H7 (cell line): ENCODE data around the gene SLC19A3. TPM values are rescaled to one million over a fixed set of nuclear protein-coding genes. Genes with fewer than 3 reads are reported as not detected.

Experiments used
- DNase-seq: peaks from one replicate; pipeline ENCODE4 v3.0.0; 2012
- H3K27me3 ChIP-seq: 2 replicates; pipeline ENCODE4 v1.6.0; 2011; ENCODE audit warnings: mild to moderate bottlenecking, low read length; ENCODE audit not compliant: control insufficient read depth, insufficient read depth
- H3K36me3 ChIP-seq: replicated peaks from 2 replicates; pipeline ENCODE4 v1.5.1; 2011; ENCODE audit warnings: low read length; ENCODE audit not compliant: control insufficient read depth, insufficient read depth
- H3K4me3 ChIP-seq: 2 replicates; pipeline ENCODE4 v1.5.1; 2011; ENCODE audit warnings: low read depth, mild to moderate bottlenecking, control low read depth, low read length, moderate library complexity; ENCODE audit not compliant: insufficient read depth
- total RNA-seq: library from RNA; depleted of rRNA; stranded (reverse); fragments of >200 nt; shearing (Covaris generic); gene quantifications from 2 replicates; pipeline ENCODE4 v1.2.3, GENCODE V29; 2014

The SLC19A3 gene
- total RNA-seq, 1 experiment from 2014 or later, result 1.7 TPM

GRCh38 chr2:227720680-227721079 lies 2.9 kb upstream of the SLC19A3 start:
- Histone ChIP-seq H3K27me3 (peaks cover 4% of the 10 kb centered on the region; the same call in 1 of the 2 replicates), H3K36me3 (no peaks in the 10 kb centered on the region)
- no peak for DNase-seq

GRCh38 chr2:227719641-227720040 lies 1.8 kb upstream of the SLC19A3 start:
- no peak for DNase-seq
- Histone ChIP-seq H3K27me3 (peaks cover 4% of the 10 kb centered on the region; the same call in 1 of the 2 replicates), H3K36me3 (no peaks in the 10 kb centered on the region)

More at GRCh38 chr2:227720680-227721079, 2.9 kb upstream of the SLC19A3 start:
- no peak overlapping the region for H3K4me3 ChIP-seq

GRCh38 chr2:227716501-227716900 lies 1.3 kb downstream of the SLC19A3 start:
- no peak for DNase-seq

More at GRCh38 chr2:227719641-227720040, 1.8 kb upstream of the SLC19A3 start:
- no peak overlapping the region for H3K4me3 ChIP-seq

GRCh38 chr2:227713291-227713690 lies 4.5 kb downstream of the SLC19A3 start:
- no peak for DNase-seq
- peaks cover 4% of the 10 kb centered on the region; the same call in 1 of the 2 replicates for H3K27me3 ChIP-seq

More at GRCh38 chr2:227716501-227716900, 1.3 kb downstream of the SLC19A3 start:
- H3K4me3 ChIP-seq, result no peak overlapping the region
- H3K27me3 ChIP-seq, result peaks cover 4% of the 10 kb centered on the region; the same call in 1 of the 2 replicates
- H3K36me3 ChIP-seq, result no peaks in the 10 kb centered on the region

DNA sequence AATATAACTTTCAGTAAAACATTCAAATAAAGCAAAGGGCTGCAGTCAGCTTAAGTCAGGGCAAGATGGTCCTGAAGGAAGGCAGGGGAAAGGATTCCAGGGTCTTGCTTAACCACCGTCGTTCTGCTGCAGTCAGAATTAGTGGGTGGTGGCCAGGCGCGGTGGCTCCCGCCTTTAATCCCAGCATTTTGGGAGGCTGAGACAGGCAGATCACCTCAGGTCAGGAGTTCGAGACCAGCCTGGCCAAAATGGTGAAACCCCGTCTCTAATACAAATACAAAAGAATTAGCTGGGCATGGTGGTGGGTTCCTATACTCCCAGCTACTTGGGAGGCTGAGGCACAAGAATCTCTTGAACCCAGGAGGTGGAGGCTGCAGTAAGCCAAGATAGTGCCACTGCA lies 6.8 kb downstream of the SLC19A3 start:
- DNase-seq, result no peak
- Histone ChIP-seq H3K27me3 (no peaks in the 10 kb centered on the region), H3K36me3 (no peaks in the 10 kb centered on the region), H3K4me3 (no peak overlapping the region)

More at GRCh38 chr2:227713291-227713690, 4.5 kb downstream of the SLC19A3 start:
- Histone ChIP-seq H3K4me3 (no peak overlapping the region), H3K36me3 (no peaks in the 10 kb centered on the region)

- Histone ChIP-seq H3K36me3 (no peaks in the 10 kb centered on the region), H3K4me3 (no peak overlapping the region), H3K27me3 (no peaks in the 10 kb centered on the region)
- no peak for DNase-seq
Measured at GRCh38 chr2:227707390-227707789, 10.4 kb downstream of the SLC19A3 start.

DNA sequence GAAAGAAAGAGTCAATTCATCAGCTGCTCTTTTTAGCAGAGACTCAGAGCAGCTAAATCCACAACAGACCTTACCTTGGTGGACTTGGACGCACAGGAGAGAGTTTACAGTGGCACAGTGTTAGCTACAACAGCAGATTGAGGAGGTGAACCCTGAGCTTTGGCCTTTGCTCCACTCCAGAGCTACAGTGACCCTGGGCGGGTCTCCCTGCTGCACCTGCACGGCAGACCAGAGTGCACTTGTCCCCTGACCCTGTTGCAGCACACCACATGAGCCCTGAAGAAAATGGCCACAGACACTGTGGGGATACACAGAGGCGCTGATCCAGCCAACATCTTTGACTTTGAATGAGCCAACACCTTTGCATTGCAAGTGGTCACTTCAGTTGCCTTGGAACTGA lies 11.0 kb downstream of the SLC19A3 start:
- no peaks in the 10 kb centered on the region for H3K36me3 ChIP-seq
- DNase-seq, result no peak
- H3K27me3 ChIP-seq, result no peaks in the 10 kb centered on the region
- no peak overlapping the region for H3K4me3 ChIP-seq

GRCh38 chr2:227703961-227704360 lies 13.9 kb downstream of the SLC19A3 start:
- Histone ChIP-seq H3K36me3 (no peaks in the 10 kb centered on the region; the same call in 1 of the 2 replicates), H3K27me3 (no peaks in the 10 kb centered on the region), H3K4me3 (no peak overlapping the region)
- DNase-seq, result no peak

GRCh38 chr2:227703280-227703732 lies 14.5 kb downstream of the SLC19A3 start:
- Histone ChIP-seq H3K27me3 (no peaks in the 10 kb centered on the region), H3K36me3 (no peaks in the 10 kb centered on the region; the same call in 1 of the 2 replicates), H3K4me3 (no peak overlapping the region)
- no peak for DNase-seq

DNA sequence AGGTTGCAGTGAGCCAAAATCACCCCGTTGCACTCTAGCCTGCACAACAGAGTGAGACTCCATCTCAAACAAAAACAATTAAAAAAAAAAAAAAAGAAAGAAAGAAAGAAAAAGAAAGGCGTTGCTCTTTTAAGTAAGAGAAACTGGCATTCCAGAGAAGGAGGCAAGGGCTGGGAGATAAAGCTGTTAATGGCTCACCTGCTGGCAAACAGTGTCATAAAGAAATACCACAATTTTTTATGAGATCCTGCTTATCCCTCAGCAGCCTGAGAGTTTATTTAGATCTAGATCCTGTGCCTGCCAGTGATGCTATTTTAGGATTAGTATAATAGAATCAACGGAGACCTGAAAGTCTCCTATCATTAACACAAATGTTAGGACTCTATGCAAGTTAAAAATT lies 16.3 kb downstream of the SLC19A3 start:
- no peak for DNase-seq
- no peaks in the 10 kb centered on the region for H3K27me3 ChIP-seq
- no peaks in the 10 kb centered on the region; the same call in 1 of the 2 replicates for H3K36me3 ChIP-seq
- H3K4me3 ChIP-seq, result no peak overlapping the region

DNA sequence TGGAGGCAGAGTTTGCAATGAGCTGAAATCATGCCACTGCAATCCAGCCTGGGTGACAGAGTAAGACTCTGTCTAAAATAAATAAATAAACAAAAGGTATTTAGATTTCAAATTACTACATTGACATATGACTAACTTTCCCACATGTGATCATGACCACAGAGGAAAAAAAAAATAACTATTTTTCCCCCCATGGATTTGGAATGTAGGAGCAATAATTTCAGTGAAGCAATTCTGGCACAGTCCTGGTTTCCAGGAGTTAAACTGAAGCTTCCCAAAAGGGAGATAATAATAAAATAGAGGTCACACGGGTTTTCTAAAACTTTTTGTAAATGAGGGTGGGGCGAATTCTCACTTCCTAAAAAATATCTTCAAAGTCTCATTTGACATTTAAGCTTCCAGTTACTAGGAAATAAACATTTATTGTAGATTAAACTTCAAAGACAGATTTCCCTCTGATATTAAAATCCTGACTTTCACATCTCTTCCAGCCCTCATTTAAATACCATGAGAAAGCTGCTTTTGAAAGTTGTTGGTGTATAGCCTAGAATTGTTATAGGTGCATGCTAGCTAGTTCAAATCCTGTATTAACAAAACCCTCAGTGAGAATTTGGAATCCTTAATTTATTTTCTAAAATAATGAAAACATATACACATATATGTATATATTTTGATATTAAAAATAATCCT lies 20.7 kb downstream of the SLC19A3 start:
- no peak for DNase-seq
- no peaks in the 10 kb centered on the region for H3K27me3 ChIP-seq
- H3K4me3 ChIP-seq, result no peak overlapping the region
- H3K36me3 ChIP-seq, result no peaks in the 10 kb centered on the region; the same call in 1 of the 2 replicates

GRCh38 chr2:227687189-227687588 lies 30.6 kb downstream of the SLC19A3 start:
- no peaks in the 10 kb centered on the region for H3K36me3 ChIP-seq
- no peaks in the 10 kb centered on the region for H3K27me3 ChIP-seq
- no peak for DNase-seq
- H3K4me3 ChIP-seq, result no peak overlapping the region

DNA sequence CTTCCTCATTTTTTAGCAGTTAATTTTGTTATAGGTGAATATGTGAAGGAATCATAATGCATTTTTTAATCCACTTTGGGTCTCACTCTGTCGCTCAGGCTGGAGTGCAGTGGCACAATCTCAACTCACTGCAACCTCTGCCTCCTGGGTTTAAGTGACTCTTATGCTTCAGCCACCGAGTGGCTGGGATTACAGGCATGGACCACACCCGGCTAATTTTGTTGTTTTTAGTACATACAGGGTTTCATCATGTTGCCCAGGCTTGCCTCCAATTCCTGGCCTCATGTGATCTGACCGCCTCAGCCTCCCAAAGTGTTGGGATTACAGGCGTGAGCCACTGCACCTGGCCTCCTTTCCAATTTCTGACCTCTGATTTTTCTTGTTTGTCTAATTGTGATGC lies 33.6 kb downstream of the SLC19A3 start:
- H3K4me3 ChIP-seq, result no peak overlapping the region
- H3K36me3 ChIP-seq, result no peaks in the 10 kb centered on the region
- H3K27me3 ChIP-seq, result no peaks in the 10 kb centered on the region
- no peak for DNase-seq

DNA sequence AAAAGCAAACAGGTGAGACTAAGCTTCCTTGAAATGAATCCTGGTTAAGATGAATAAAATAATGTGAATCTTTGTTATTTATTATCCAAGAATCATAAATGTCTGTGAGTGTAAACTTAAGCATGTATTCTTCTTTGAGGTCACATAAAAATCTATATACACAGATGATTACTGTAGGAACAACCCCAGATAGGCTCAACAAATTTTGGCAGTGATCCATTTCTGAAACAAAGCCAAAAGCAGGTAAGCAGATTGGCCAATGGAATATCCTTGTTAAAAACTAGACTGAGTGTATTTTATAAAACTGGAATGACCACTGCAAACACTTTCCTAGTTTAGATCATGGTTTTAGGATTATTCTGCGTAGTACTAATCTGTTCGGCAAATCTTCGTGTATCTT lies 39.9 kb downstream of the SLC19A3 start:
- Histone ChIP-seq H3K4me3 (no peak overlapping the region), H3K27me3 (no peaks in the 10 kb centered on the region), H3K36me3 (no peaks in the 10 kb centered on the region)
- DNase-seq, result no peak

- H3K27me3 ChIP-seq, result no peaks in the 10 kb centered on the region
- H3K4me3 ChIP-seq, result no peak overlapping the region
- H3K36me3 ChIP-seq, result no peaks in the 10 kb centered on the region
- no peak for DNase-seq
Measured at GRCh38 chr2:227674485-227674884, 43.3 kb downstream of the SLC19A3 start.
